HG03457 (cell line): ENCODE results near the gene BRCA2.

Source experiments
- ATAC-seq: cut with Tn5 transposase; IDR thresholded peaks from one replicate; pipeline ENCODE4 v1.9.1; 2021; ENCODE audit warnings: moderate number of reproducible peaks; ENCODE audit not compliant: unreplicated experiment

BRCA2 gene

GRCh38 chr13:32315238-32316027 is at the start of gene BRCA2, which contains the start of gene ZAR1L:
Gene BRCA2 (plus strand): TSS chr13:32315508. CDS start chr13:32316461, 953 bp downstream.
Gene ZAR1L (minus strand): TSS chr13:32315363. CDS start chr13:32311925, 3,438 bp downstream.
- ATAC-seq, result peak; percentile 88

- ATAC-seq, result no peak
These were observed 49.6 kb upstream of the BRCA2 start for GRCh38 chr13:32265726-32266125.

- no peak for ATAC-seq
These were observed 49.2 kb upstream of the BRCA2 start for GRCh38 chr13:32266130-32266529.

- no peak for ATAC-seq
These were observed 47.4 kb upstream of the BRCA2 start for GRCh38 chr13:32267836-32268439.

- no peak for ATAC-seq
These were observed 43.2 kb upstream of the BRCA2 start for GRCh38 chr13:32272021-32272683.

- ATAC-seq, result no peak
These were observed 37.5 kb upstream of the BRCA2 start for GRCh38 chr13:32277839-32278238.

- no peak for ATAC-seq
These were observed 36.9 kb upstream of the BRCA2 start for GRCh38 chr13:32278426-32278825.

- no peak for ATAC-seq
These were observed 34.2 kb upstream of the BRCA2 start for GRCh38 chr13:32281096-32281495.

GRCh38 chr13:32282096-32282711 is 33.1 kb upstream of the BRCA2 start:
- no peak for ATAC-seq

GRCh38 chr13:32284927-32285632 is 30.2 kb upstream of the BRCA2 start:
- ATAC-seq, result no peak

- ATAC-seq, result no peak
These were observed 29.7 kb upstream of the BRCA2 start for GRCh38 chr13:32285633-32285965.

GRCh38 chr13:32297206-32297605 is 18.1 kb upstream of the BRCA2 start:
- ATAC-seq, result no peak

- no peak for ATAC-seq
These were observed 16.6 kb upstream of the BRCA2 start for GRCh38 chr13:32298695-32299094.

GRCh38 chr13:32299893-32300292 is 15.4 kb upstream of the BRCA2 start:
- ATAC-seq, result no peak

- ATAC-seq, result no peak
These were observed 14.9 kb upstream of the BRCA2 start for GRCh38 chr13:32300406-32300805.

GRCh38 chr13:32300920-32301319 is 14.4 kb upstream of the BRCA2 start:
- no peak for ATAC-seq

- ATAC-seq, result no peak
These were observed 12.8 kb upstream of the BRCA2 start for GRCh38 chr13:32302461-32302860.

GRCh38 chr13:32305646-32306045 is 9.7 kb upstream of the BRCA2 start:
- ATAC-seq, result no peak

GRCh38 chr13:32309312-32310133 is 5.8 kb upstream of the BRCA2 start:
- ATAC-seq, result no peak

GRCh38 chr13:32310134-32310706 is 5.1 kb upstream of the BRCA2 start:
- no peak for ATAC-seq
